HUES64 (cell line): Measurements from ENCODE around the gene DYNC2I2.
"Not testable (repeated sequence)": the region's sequence is repeated elsewhere in the genome, so short reads cannot be mapped to it uniquely, and the experiment has no call there.

Experiments
- H3K27ac ChIP-seq: 2 replicates; pipeline ENCODE4 v1.7.0; 2013; ENCODE audit warnings: low read depth, low read length, inconsistent platforms
- H3K27me3 ChIP-seq: 2 replicates; pipeline ENCODE4 v1.6.1; 2013; ENCODE audit warnings: mild to moderate bottlenecking, low read length; ENCODE audit not compliant: insufficient read depth
- H3K36me3 ChIP-seq: 2 replicates; pipeline ENCODE4 v1.6.1; 2013; ENCODE audit warnings: mild to moderate bottlenecking, low read length; ENCODE audit not compliant: insufficient read depth
- H3K4me1 ChIP-seq: 2 replicates; pipeline ENCODE4 v1.6.1; 2013; ENCODE audit warnings: mild to moderate bottlenecking, low read length, moderate library complexity; ENCODE audit not compliant: insufficient read depth
- H3K4me3 ChIP-seq: 2 replicates; pipeline ENCODE4 v1.5.1; 2013; ENCODE audit warnings: mild to moderate bottlenecking, low read length, moderate library complexity
- H3K9ac ChIP-seq: 2 replicates; pipeline ENCODE4 v1.6.1; 2013; ENCODE audit warnings: mild to moderate bottlenecking, low read depth, low read length
- H3K9me3 ChIP-seq: 2 replicates; pipeline ENCODE4 v1.6.1; 2013; ENCODE audit warnings: low read depth, low read length; ENCODE audit not compliant: insufficient read depth
- WGBS: fragments of 150-250, 120-280 bp; methylation state at CpG from one replicate; pipeline ENCODE4 v1.1.7; 2013; ENCODE audit warnings: missing lambda C conversion rate; 5-methylcytosine and 5-hydroxymethylcytosine counted together

Gene DYNC2I2

DNA sequence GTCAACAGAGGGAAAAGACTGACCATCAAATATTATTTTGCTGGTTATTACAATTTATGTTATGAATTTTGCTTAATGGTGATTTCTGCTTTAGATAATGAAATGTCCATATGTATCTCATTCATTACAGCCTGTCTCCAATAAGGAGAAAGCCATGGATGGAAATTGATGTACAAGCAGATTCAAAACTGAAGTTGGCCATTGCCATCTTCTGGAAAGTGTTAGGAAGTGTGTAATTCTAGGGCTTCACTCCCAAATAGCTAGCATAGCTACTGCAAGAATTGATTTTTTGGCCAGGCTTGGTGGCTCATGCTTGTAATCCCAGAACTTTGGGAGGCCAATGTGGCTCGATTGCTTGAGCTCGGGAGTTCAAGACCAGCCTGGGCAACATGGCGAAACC is 45.8 kb downstream of the DYNC2I2 start:
- Histone ChIP-seq H3K9me3 (no peaks in the 10 kb centered on the region), H3K4me1 (no peaks in the 10 kb centered on the region), H3K9ac (no peak overlapping the region), H3K4me3 (no peak overlapping the region), H3K27ac (no peak overlapping the region), H3K36me3 (peaks cover 95% of the 10 kb centered on the region), H3K27me3 (no peaks in the 10 kb centered on the region)
- WGBS = 92% methylated on average over 3 of the region's 3 CpGs

- 96% methylated on average over 16 of the region's 16 CpGs for WGBS
- no peak overlapping the region for H3K9ac ChIP-seq
- H3K4me1 ChIP-seq = no peaks in the 10 kb centered on the region
- no peaks in the 10 kb centered on the region for H3K9me3 ChIP-seq
- no peak overlapping the region for H3K27ac ChIP-seq
- H3K36me3 ChIP-seq = peaks cover 94% of the 10 kb centered on the region
- H3K4me3 ChIP-seq = no peak overlapping the region
- no peaks in the 10 kb centered on the region for H3K27me3 ChIP-seq
These were observed 48.9 kb downstream of the DYNC2I2 start for GRCh38 chr9:128607642-128608350.

DNA sequence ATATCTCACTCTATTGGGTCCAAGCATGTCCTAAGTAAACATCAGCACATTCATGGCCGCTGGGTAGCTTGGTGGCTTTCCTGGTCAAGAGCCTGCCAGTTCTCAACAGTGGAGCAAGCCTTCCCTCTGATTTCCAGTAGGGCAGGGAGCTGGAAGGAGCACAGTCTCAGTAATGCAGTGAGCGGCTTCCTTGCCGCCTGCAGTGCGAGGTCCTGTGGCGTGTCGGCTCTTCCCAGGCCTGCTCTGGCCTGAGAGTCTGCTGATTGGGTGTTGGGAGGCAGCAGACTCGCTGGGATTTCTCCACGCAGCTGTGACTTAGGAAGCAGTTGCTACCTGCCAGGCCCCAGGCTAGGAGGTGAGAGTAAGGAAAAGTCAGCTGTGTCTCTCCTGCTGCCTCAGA is 53.0 kb downstream of the DYNC2I2 start:
- WGBS = 96% methylated on average over 8 of the region's 8 CpGs

DNA sequence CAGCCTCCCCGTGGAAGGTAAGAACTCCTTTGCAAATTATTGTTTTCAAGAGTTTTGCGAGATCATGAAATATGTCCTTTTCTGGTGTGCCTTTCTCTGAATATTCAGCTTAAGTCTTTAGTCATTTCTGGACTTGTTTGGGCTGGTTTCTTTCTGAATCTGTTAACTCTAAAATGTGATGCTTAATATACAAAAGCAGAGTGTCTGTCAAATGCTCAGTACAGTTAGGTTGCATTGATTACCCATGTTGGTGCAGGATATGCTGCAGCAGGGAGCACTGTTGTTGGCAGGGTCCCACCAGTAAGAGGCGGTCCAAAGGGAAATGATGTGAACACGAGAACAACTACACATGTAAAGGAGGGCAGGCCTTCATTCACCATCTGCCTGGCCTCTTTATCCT is 56.5 kb downstream of the DYNC2I2 start:
- Histone ChIP-seq H3K9ac (no peak overlapping the region), H3K36me3 (peaks cover 89% of the 10 kb centered on the region), H3K27ac (no peak overlapping the region), H3K4me1 (no peaks in the 10 kb centered on the region), H3K4me3 (no peak overlapping the region), H3K27me3 (no peaks in the 10 kb centered on the region), H3K9me3 (no peaks in the 10 kb centered on the region)
- 95% methylated on average over 4 of the region's 4 CpGs for WGBS

More for the DNA sequence above, 53.0 kb downstream of the DYNC2I2 start:
- Histone ChIP-seq H3K27me3 (no peaks in the 10 kb centered on the region), H3K4me3 (no peak overlapping the region), H3K36me3 (peaks cover 89% of the 10 kb centered on the region), H3K27ac (no peak overlapping the region), H3K9me3 (no peaks in the 10 kb centered on the region), H3K4me1 (no peaks in the 10 kb centered on the region), H3K9ac (no peak overlapping the region; the same call in 1 of the 2 replicates)

DNA sequence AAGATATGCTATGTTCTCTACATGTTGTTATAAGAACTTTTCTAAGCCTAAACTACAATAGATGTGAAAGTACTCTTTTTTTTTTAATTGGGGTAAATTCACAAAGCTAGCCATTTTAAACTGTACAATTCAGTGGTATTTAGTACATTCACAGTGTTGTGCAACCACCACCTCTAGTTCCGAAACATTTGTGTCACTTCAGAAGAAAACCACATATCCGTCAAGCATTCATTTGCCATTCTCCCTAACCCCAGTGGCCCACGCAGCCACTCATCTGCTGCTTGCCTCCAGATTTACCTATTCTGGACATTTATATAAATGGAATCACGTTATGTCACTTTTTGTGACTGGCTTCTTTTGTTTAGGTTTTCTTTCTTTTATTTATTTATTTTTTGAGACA is 61.2 kb downstream of the DYNC2I2 start:
- no peak overlapping the region for H3K27ac ChIP-seq
- WGBS = 96% methylated on average over 4 of the region's 4 CpGs
- H3K27me3 ChIP-seq = no peaks in the 10 kb centered on the region
- no peak overlapping the region for H3K9ac ChIP-seq
- peaks cover 95% of the 10 kb centered on the region for H3K36me3 ChIP-seq
- no peaks in the 10 kb centered on the region for H3K9me3 ChIP-seq
- H3K4me1 ChIP-seq = no peaks in the 10 kb centered on the region
- no peak overlapping the region for H3K4me3 ChIP-seq

DNA sequence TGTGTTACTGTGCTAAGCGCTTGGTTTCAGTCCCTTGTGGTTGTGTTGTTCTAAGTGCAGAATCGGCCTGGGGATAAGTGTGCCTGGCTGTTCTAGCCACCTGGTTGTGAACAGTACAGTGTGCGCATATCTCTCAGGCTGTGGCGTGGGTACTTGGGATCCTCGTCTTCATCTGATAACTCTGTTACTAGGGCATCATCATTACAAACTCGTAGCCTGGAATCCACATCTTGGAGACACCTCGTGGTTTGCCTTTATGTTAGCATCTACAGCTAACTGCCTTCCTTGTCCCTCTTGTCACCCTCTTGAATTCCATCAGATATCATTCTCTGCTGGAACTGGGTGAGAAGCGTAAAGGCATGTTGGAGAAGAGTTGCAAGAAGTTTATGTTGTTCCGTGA is 62.8 kb downstream of the DYNC2I2 start:
- WGBS = 96% methylated on average over 9 of the region's 9 CpGs
- Histone ChIP-seq H3K36me3 (peaks cover 90% of the 10 kb centered on the region), H3K27me3 (no peaks in the 10 kb centered on the region)

GRCh38 chr9:128593039-128593438 is 63.6 kb downstream of the DYNC2I2 start:
- Histone ChIP-seq H3K27me3 (no peaks in the 10 kb centered on the region), H3K27ac (no peak overlapping the region), H3K9ac (no peak overlapping the region), H3K4me3 (no peak overlapping the region), H3K4me1 (no peaks in the 10 kb centered on the region), H3K9me3 (no peaks in the 10 kb centered on the region), H3K36me3 (peaks cover 90% of the 10 kb centered on the region)
- whole genome bisulfite sequencing = 97% methylated on average over 6 of the region's 6 CpGs

More for the DNA sequence above, 62.8 kb downstream of the DYNC2I2 start:
- H3K4me1 ChIP-seq = no peaks in the 10 kb centered on the region
- no peak overlapping the region for H3K9ac ChIP-seq
- H3K9me3 ChIP-seq = no peaks in the 10 kb centered on the region
- H3K27ac ChIP-seq = no peak overlapping the region
- H3K4me3 ChIP-seq = no peak overlapping the region

DNA sequence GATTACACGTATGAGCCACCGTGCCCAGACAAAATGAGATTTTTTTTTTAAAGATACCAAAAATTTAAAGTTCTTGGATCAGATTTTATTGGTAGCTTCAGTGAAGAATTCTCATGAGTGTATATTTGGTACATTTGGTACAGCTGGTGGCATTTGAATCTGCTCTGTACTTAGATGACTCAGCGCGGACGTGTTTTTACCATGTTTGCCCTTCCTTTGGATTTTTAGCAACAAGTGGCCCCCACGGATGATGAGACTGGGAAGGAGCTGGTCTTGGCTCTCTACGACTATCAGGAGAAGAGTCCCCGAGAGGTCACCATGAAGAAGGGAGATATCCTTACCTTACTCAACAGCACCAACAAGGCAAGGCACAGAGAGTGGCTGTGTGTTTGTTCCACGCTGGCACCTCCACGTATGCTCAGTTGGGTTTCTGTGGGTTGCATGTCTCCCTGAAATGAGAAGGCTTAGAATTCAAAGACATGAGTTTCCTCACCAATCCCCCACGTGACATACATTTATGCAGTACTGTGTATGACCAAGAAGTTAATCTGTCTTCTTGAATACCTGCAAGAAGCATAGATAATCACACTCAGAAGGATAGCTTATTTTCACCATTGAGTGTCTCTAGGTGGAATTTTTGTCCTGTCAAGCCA is 67.9 kb downstream of the DYNC2I2 start:
- 92% methylated on average over 11 of the region's 11 CpGs for WGBS
- Histone ChIP-seq H3K9me3 (no peaks in the 10 kb centered on the region), H3K36me3 (peaks cover 94% of the 10 kb centered on the region), H3K27me3 (no peaks in the 10 kb centered on the region), H3K4me1 (no peaks in the 10 kb centered on the region), H3K9ac (no peak overlapping the region), H3K4me3 (no peak overlapping the region), H3K27ac (no peak overlapping the region)

GRCh38 chr9:128587453-128587852 is 69.2 kb downstream of the DYNC2I2 start:
- H3K36me3 ChIP-seq = peaks cover 94% of the 10 kb centered on the region
- H3K27me3 ChIP-seq = no peaks in the 10 kb centered on the region
- no peaks in the 10 kb centered on the region for H3K9me3 ChIP-seq
- H3K9ac ChIP-seq = no peak overlapping the region
- H3K4me1 ChIP-seq = no peaks in the 10 kb centered on the region
- H3K27ac ChIP-seq = no peak overlapping the region
- H3K4me3 ChIP-seq = no peak overlapping the region
- 81% methylated on average over 6 of the region's 6 CpGs for WGBS

DNA sequence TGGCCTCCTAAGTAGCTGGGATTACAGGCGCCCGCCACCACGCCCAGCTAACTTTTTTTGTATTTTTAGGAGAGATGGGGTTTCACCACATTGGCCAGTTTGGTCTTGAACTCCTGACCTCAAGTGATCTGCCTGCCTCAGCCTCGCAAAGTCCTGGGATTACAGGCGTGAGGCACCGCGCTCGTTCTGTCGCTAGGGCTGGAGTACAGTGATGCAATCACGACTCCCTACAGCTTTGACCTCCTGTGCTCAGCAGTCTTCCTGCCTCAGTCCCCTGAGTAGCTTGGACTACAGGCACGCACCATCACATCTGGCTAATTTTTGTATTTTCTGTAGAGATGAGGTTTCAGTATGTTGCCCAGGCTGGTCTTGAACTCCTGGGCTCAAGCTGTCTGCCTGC is 69.7 kb downstream of the DYNC2I2 start:
- peaks cover 95% of the 10 kb centered on the region for H3K36me3 ChIP-seq
- H3K9ac ChIP-seq, H3K27ac ChIP-seq, H3K9me3 ChIP-seq, H3K27me3 ChIP-seq, H3K4me1 ChIP-seq, H3K4me3 ChIP-seq: not testable (repeated sequence)
- WGBS = 96% methylated on average over 11 of the region's 11 CpGs

GRCh38 chr9:128585155-128585554 is 71.5 kb downstream of the DYNC2I2 start:
- not testable (repeated sequence) for H3K27me3 ChIP-seq, H3K27ac ChIP-seq, H3K4me3 ChIP-seq, H3K9me3 ChIP-seq, H3K9ac ChIP-seq, H3K4me1 ChIP-seq
- WGBS = 96% methylated on average over 7 of the region's 8 CpGs
- H3K36me3 ChIP-seq = peaks cover 97% of the 10 kb centered on the region
